Activated CD8-positive, alpha-beta memory T cell treated with anti-CD3 and anti-CD28 coated beads, Interleukin-2, amount 50 U/mL, for 48 hours (primary cell): Measurements from ENCODE around the gene RGS1.

ENCODE experiments used
- DNase-seq: peaks from one replicate; pipeline ENCODE4 v3.0.0-alpha.2; 2020

Gene RGS1

DNA sequence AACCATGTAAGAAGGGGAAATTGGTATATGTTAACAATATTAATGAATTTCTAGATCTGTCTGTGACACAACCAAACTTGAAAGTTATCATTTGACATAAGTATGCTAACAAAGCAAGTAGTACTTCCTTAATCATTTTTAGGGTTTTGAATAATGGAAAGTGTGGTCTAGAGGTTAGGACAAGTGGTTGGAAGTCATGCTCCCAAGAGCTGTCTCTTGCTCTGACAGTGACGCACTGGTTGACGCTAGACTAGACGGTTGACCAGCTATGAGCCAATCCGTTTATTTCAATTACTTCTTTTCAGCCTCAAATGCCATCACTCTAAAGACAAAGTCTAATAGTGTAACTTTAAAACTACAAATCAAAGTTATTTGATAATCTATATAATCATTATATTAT lies 20.7 kb upstream of the RGS1 start:
- DNase-seq: no peak

DNA sequence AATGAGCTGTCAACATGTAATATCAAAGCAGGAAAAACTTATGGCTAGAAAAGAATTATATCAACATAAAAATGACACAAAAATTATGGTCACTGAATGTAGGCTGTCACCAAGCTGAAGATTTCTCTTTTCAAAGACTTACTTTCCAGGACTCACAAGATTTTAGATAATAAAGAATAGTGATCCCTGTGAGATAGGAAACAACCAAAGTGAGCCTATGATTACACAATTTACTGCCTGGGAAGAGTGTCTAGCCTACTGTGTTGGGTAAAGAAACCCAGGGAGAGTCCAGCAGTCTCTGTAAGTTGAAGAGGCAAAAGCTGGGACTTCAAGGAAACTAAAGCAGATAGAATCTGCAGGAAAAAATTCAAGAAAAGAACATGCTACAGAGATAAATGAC lies 20.2 kb upstream of the RGS1 start:
- no peak for DNase-seq

- DNase-seq: no peak
Observed at GRCh38 chr1:192557841-192558595, 17.6 kb upstream of the RGS1 start.

GRCh38 chr1:192559115-192560006 lies 16.2 kb upstream of the RGS1 start:
- no peak for DNase-seq

DNA sequence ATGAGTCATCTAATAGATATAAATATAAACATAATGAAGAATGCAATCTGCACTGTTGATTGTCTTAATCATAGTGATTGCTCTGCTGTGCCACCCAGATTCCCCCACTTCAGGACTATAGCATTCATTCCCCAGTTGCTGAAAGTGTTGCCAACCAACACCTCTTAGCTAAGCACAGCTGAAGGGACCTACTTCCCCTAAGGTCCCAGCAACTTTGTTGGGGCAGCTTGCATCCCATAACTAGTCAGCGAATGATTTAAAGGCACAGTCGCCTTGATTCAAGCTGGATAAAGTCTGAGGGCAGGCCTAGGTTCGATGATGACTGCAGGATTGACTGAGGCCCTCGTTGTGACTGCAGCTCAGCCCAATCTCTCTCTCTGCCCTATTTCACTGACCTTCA lies 14.3 kb upstream of the RGS1 start:
- DNase-seq: no peak

DNA sequence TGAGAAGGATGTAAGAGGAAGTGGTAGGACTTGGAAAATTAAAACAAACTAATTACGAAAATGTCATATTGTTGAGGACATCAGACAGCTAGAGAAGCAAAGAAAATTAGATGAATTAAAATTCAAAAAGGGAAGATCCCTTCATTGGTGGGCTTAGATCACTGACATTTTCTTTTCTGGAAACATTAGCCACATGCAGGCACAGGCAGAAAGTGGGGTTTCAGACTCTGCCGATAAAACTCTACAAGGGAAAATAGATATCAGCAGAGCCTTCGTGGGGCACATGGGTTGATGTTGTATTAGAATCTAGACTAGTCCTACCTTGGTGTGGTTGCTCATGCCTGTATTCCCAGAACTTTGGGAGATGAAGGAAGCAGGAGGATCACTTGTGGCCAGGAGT lies 12.4 kb upstream of the RGS1 start:
- DNase-seq: no peak

DNA sequence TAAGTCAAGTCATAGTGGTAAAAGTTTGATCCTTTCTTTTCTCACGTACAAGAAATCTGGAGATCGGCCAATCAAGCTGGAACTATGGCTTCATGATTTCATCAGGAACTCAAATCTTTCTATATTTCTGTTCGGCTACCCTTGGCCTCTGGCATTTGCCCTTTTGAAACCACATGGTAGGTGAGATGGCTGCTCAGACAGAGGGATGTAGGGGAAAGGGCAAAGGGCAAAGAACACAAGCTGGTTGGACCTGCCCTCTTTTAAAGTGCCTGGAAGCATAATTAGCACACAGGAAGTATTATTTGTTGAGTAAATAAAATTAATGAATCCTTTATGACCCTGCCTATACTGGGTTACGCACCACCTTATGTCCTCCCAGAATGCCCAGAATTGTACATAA lies 11.5 kb upstream of the RGS1 start:
- no peak for DNase-seq

DNA sequence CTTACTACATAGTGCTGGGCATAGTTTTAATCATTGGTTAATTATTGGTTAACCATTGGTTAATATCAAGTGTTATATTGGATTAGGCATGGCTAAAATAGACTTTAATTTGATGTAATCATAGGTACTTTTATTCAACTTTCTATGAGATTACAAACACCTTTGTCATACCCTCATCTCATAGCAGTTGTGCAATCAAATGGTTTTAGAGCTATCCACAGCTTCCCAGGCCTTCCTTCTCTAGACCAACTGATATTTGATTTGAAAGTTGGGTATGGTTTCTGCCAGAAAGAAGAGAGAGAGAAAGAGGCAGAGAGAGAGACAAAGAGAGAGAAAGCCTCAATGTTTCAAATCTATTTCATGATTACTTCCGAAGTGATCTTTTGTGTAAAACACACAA lies 9.6 kb upstream of the RGS1 start:
- no peak for DNase-seq

DNA sequence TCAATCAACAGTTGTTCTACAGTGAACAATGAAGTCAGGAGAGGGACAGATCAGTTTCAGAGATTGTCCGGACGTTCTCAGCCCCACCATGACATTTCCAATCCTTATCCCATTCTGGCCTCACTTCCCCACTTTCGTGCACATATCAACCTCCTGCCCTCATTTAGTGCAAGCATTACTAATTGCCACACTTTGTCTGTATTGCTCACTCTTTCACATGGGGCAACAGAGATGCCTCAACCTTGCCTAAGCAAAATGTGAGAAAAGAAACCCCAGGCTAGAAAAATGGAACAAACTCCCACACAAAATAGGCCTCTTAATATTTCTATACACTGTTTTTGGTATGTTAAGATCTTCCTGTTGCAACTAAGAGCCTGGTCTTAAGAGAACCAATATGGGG lies 8.9 kb upstream of the RGS1 start:
- no peak for DNase-seq

GRCh38 chr1:192568063-192568462 lies 7.5 kb upstream of the RGS1 start:
- no peak for DNase-seq

- no peak for DNase-seq
Observed at GRCh38 chr1:192571668-192572067, 3.9 kb upstream of the RGS1 start.

- DNase-seq: no peak
Observed at GRCh38 chr1:192573499-192573898, 2.1 kb upstream of the RGS1 start.

DNA sequence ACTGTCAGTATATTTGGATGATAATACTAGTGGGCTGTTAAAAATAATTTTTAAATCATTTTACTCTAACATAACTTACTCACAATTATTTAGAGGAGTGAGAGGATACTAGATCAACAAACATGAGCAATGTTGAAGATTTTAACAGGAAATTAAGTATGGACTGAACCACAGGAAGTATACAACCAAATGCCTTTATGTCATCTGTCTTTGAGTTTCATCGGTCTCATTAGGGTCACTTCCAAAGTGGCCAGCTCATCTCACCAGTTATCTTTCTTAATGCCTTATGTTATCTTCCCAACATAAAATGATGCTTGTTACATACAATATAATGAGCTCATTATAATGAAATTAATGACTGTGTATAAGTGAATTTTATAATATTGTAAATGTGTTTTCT lies 1.5 kb upstream of the RGS1 start:
- no peak for DNase-seq

DNA sequence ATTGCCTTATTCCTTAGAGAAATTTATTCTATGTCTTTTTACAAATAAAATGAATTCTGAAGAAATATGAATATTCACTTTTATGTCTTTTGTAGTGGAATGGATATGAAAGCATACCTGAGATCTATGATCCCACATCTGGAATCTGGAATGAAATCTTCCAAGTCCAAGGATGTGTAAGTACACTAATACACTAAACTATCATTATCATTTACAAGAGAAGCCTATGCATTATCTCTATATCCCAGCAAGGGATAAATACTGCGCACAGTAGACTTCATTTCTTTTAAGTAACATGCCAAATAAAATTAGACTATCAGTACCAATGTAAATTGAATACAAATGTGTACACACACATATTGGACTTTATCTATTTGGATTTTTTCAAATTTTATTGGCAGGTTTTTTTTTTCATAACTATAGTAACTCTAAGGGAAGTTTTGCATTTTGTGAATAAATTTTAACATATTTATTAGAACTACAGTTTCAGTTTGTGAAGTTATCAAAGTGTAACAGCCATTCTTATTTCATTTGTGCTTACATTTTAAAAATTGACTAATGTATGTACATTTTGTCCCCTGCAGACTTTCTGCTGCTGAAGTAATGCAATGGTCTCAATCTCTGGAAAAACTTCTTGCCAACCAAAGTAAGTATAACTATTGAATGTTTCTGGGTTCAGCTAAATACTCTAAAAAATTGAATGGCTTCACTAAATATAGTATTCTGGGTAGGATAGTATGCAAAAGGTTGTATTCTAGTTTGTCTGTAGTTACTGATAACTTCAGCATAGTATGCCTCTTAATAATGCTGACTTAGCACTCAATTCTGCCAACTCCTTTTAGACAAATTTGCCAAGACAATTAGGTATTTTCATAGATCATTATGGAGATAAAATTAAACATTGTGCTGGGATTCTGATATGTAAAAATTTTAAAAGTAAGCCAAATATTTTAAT lies 894 bp downstream of the RGS1 start:
- DNase-seq: no peak

GRCh38 chr1:192577145-192578140 lies 1.9 kb downstream of the RGS1 start:
- DNase-seq: no peak

DNA sequence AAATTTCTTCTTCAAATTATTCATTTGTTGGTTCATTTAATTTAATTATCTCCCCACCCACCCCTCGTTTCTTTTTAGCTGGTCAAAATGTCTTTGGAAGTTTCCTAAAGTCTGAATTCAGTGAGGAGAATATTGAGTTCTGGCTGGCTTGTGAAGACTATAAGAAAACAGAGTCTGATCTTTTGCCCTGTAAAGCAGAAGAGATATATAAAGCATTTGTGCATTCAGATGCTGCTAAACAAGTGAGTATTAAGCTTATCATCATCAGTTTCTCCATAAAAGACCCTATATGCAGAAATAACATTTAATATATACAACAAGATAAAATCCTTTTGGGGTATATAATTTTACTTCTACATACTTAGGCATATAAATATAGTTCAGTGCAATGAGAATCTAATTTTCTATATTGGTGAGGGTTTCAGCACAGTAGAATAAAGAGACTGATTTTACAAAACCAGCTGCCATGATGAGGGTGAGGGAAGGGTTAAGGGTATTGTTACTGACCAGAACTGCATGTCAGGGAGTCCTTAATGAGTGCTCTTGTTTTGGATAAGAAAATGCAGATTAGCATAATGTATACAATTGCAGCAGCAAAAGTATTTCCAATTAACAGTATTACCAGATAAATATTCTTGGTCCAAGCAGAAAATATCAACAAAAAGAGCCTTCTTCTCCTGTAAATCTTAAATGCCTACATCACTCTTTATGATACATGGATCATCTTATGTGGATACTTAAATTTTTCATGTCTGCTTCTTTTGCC lies 2.8 kb downstream of the RGS1 start:
- no peak for DNase-seq

GRCh38 chr1:192579010-192579738 lies 3.6 kb downstream of the RGS1 start:
- DNase-seq: no peak

DNA sequence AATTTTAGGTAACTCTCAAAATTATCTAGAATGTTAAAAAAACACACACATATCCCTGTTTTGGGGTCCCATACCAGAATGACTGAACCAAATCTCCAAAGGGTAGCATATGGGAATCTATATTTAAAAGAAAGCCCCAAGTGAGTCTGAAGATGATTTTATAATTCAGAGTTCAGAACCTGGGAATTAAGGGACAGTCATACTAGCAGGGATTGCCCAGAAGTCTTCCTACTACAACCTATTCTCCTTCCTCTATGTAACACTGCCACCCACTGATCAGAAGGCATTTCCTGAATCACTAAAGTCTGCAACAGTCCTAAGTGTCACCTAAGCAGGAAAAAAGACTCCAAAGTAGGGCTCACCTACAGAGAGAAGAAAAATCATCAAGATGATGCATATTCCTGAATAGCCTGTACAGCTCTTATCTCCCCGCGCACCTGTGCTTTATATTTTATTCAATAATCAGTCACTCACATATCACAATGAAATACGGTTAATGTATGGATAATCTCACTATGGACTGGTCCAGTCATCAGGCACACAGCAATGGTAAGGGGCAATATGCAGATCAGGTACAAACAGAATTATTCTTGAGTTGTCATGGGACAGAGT lies 4.9 kb downstream of the RGS1 start:
- DNase-seq: no peak

GRCh38 chr1:192581131-192581927 lies 5.8 kb downstream of the RGS1 start:
- DNase-seq: no peak
